ENCODE measurements around the gene CUL3. TPM values are rescaled to one million over a fixed set of nuclear protein-coding genes. Genes with fewer than 3 reads are reported as not detected.

Gene CUL3
- total and polyA plus RNA-seq, 2 experiments from 2014 or later, result 86.0 to 125 TPM

GRCh38 chr2:224551693-224552092 lies 33.5 kb downstream of the CUL3 start (continued):
- TF ChIP-seq EZH2phosphoT487 (IDR thresholded peaks at IDR 0.05; ENCODE audit: unreplicated experiment) (no peak), CREB1 (CRISPR knock-in tag; IDR thresholded peaks at IDR 0.05; ENCODE audit: low read depth) (no peak), STAT1 (IDR thresholded peaks at IDR 0.05; ENCODE audit: unreplicated experiment) (no peak), ZNF331 (CRISPR knock-in tag; IDR thresholded peaks at IDR 0.05; ENCODE audit: low read depth) (no peak), NANOG (IDR thresholded peaks at IDR 0.05; ENCODE audit: borderline replicate concordance) (no peak), ZNF114 (CRISPR knock-in tag; IDR thresholded peaks at IDR 0.05) (no peak), ETS1 (IDR thresholded peaks at IDR 0.05) (no peak)
- TF ChIP-seq, protein P1, sequence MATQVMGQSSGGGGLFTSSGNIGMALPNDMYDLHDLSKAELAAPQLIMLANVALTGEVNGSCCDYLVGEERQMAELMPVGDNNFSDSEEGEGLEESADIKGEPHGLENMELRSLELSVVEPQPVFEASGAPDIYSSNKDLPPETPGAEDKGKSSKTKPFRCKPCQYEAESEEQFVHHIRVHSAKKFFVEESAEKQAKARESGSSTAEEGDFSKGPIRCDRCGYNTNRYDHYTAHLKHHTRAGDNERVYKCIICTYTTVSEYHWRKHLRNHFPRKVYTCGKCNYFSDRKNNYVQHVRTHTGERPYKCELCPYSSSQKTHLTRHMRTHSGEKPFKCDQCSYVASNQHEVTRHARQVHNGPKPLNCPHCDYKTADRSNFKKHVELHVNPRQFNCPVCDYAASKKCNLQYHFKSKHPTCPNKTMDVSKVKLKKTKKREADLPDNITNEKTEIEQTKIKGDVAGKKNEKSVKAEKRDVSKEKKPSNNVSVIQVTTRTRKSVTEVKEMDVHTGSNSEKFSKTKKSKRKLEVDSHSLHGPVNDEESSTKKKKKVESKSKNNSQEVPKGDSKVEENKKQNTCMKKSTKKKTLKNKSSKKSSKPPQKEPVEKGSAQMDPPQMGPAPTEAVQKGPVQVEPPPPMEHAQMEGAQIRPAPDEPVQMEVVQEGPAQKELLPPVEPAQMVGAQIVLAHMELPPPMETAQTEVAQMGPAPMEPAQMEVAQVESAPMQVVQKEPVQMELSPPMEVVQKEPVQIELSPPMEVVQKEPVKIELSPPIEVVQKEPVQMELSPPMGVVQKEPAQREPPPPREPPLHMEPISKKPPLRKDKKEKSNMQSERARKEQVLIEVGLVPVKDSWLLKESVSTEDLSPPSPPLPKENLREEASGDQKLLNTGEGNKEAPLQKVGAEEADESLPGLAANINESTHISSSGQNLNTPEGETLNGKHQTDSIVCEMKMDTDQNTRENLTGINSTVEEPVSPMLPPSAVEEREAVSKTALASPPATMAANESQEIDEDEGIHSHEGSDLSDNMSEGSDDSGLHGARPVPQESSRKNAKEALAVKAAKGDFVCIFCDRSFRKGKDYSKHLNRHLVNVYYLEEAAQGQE (IDR thresholded peaks at IDR 0.05; ENCODE audit: unreplicated experiment), result no peak
- TF ChIP-seq, protein P2, sequence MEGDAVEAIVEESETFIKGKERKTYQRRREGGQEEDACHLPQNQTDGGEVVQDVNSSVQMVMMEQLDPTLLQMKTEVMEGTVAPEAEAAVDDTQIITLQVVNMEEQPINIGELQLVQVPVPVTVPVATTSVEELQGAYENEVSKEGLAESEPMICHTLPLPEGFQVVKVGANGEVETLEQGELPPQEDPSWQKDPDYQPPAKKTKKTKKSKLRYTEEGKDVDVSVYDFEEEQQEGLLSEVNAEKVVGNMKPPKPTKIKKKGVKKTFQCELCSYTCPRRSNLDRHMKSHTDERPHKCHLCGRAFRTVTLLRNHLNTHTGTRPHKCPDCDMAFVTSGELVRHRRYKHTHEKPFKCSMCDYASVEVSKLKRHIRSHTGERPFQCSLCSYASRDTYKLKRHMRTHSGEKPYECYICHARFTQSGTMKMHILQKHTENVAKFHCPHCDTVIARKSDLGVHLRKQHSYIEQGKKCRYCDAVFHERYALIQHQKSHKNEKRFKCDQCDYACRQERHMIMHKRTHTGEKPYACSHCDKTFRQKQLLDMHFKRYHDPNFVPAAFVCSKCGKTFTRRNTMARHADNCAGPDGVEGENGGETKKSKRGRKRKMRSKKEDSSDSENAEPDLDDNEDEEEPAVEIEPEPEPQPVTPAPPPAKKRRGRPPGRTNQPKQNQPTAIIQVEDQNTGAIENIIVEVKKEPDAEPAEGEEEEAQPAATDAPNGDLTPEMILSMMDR (conservative IDR thresholded peaks at IDR 0.05; ENCODE audit: low read depth in 2 of 2), result no peak

GRCh38 chr2:224546926-224547325 lies 38.2 kb downstream of the CUL3 start:
- Histone ChIP-seq H2AFZ (no peak overlapping the region), H3K79me2 (replicated peaks; ENCODE audit: insufficient read depth) (peaks cover 99% of the 10 kb centered on the region), H3K4me2 (no peak overlapping the region), H3K4me3 (no peak overlapping the region), H3K4me1 (ENCODE audit: insufficient read depth) (peaks cover 14% of the 10 kb centered on the region), H3K27me3 (ENCODE audit: insufficient read depth) (no peaks in the 10 kb centered on the region), H4K20me1 (replicated peaks; ENCODE audit: insufficient read depth) (peaks cover 24% of the 10 kb centered on the region; the same call in 1 of the 2 replicates), H3F3A (replicated peaks; ENCODE audit: low read depth) (no peaks in the 10 kb centered on the region), H3K27ac (ENCODE audit: low read depth) (no peak overlapping the region), H3K36me3 (ENCODE audit: insufficient read depth) (no peaks in the 10 kb centered on the region), H3K9me2 (ENCODE audit: insufficient read depth) (no peaks in the 10 kb centered on the region)
- Mint-ChIP-seq H3K27me3 (ENCODE audit: insufficient read depth, low read depth, poor library complexity) (peaks cover 5% of the 10 kb centered on the region), H3K4me1 (peaks cover 31% of the 10 kb centered on the region), H3K27ac (0 out of 2 replicates have a peak overlapping the region, but pooled peaks have one; percentile 1), H3K9me3 (no peaks in the 10 kb centered on the region), H3K36me3 (ENCODE audit: low read depth) (no peaks in the 10 kb centered on the region; the same call in 1 of the 3 replicates), H3K4me3 (no peak overlapping the region)
- TF ChIP-seq, protein P2 (conservative IDR thresholded peaks at IDR 0.05; ENCODE audit: low read depth in 2 of 2), result no peak
- no peak for DNase-seq (ENCODE audit: low spot score)
- ATAC-seq, result no peak

Data from GM23338 (cell line).